Measurements from ENCODE around the gene HNRNPAB.
"Not testable (repeated sequence)": the region's sequence is repeated elsewhere in the genome, so short reads cannot be mapped to it uniquely, and the experiment has no call there.

Gene HNRNPAB

DNA sequence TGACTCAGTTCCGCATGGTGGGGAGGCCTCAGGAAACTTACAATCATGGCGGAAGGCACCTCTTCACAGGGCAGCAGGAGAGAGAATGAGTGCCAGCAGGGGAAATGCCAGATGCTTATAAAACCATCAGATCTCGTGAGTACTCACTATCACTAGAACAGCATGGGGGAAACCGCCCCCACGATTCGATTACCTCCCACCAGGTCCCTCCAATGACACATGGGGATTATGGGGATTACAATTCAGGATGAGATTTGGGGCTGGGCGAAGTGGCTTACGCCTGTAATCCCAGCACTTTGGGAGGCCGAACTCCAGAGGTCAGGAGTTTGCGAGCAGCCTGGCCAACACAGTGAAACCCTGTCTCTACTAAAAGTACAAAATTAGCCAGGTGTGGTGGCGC lies 6.2 kb upstream of the HNRNPAB start:
- not testable (repeated sequence) for DNase-seq

DNA sequence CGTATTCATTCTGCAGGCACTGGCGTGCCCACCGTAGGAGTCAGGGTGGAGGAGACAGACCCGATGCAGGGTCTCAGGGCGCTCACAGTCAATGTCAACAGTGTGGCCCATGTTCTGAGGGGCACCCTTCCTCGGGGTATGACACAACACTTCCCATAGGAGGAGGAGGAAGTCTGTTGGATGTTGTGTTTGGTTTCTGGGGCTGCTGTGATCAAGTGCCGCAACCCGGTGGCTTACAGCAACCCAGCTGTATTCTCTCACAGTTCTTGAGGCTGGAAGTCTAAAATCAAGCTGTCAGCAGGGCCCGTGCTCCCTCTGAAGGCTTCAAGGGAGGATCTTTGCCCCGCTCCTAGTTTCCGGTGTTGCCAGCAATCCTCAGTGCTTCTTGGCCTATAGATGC lies 5.6 kb upstream of the HNRNPAB start:
- no peak for DNase-seq

DNA sequence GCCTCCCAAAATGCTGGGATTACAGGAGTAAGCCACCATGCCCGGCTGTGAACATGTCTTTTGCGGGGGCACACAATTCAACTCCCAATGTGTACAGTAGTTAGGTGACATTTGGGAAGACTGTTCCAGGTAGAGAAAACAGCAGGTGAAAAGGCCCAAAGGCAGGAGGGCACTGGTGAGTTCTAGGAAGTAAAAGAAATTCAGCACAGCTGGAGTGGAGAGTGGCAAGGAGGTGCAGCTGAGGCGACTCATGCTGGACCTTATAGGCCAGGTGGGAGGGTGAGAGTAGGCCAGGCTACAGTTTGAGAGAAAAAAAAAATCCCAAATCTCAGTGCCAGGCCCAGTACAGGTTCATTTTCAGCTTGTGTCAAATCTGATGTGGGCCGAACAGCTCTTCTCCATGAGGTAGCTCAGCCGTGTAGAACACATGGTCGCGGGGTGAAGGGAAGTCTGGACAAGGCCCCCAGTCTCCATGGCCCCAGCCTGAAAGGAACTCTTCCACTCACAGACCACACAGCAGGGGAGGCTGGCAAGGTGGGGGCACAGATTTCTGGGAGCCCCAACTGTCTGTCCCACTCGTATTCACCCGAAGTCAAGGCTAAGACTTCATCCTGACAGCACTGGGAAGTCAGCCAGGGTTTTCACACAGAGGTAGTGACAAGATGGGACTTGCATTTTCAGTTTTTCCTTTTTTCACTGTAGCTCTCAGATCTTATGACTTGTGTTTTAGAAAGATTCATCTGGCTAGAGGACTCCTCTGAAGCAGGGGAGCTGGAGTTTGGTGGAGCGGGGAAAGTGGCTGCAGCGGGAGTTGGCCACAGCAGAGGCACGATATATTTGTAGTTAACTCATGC lies 4.5 kb upstream of the HNRNPAB start:
- DNase-seq: no peak

DNA sequence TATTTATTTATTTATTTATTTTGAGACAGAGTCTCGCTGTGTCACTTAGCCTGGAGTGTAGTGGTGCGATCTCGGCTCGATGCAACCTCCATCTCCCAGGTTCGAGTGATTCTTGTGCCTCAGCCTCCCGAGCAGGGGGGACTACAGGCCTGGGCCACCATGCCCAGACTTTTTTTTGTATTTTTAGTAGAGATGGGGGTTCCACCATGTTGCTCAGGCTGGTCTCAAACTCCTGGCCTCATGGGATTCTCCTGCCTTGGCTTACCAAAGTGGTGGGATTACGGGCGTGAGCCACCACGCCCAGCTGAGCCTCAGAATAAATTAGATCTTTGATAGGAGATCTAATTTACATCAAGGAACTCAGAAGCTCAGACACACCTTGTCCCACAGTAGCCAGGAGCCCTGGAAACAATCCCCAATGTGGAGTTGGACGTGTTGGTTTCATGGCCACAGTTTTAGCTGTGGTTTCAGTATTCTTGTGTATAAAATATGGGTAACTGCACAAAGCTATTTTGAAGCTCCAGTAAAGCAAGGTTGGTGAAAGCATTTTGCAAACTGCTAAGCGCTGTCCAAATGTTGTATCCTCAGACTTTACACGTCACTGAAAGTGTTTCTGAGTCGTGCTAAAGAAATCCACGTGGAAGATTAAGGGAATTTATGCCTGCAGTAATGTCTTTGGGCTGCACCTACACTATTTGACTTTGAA lies 3.0 kb upstream of the HNRNPAB start:
- no peak for DNase-seq

DNA sequence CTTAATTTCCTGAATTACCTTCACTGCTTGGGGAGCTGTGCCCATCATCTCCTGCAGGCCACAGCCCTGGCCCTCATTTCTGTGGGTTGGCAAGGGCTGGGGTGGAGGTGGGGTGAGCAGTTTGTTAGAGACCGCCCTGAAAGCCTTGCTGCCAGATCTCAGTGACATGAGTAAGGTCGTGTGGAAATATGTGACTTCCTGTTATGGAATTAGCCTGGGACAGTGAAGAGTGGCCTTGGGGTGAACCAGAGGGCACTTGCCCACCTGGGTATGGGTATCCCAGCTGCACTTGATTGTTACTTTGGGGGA lies 2.5 kb upstream of the HNRNPAB start:
- no peak for DNase-seq

DNA sequence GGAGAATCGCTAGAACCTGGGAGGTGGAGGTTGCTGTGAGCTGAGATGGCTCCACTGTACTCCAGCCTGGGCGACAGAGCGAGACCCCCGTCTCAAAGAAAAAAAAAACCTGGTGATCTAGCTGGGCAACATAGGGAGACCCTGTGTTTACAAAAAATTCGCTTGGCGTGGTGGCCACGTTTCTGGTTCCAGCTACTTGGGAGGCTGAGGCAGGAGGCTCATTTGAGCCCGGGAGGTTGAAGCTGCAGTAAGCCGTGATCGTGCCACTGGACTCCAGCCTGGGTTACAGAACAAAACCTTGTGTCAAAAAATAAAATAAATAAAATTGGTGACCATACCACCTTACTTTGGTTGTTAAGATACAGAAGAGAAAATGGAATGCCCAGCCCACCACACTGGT lies 1.8 kb upstream of the HNRNPAB start:
- DNase-seq: no peak

DNA sequence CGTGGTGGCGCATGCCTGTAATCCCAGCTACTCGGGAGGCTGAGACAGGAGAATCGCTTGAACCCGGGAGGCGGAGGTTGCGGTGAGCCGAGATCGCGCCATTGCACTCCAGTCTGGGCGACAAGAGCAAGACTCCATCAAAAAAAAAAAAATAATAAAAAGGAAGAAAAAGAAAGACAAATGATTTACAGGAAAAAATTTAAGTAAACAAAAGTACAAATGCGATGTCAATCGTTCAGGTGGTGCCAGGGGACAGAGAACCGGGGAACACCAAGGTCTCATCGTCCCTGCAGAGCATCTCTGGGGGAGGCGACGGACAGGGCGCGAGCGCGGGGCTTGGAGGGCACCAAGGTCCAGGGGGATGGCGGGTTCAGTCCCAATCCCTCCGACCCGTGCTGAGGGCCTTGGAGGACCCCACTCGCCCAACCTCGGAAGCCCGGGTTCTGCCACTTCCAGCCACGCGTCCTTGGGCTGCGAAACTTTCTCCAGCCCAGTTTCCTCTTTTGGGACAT lies 607 bp upstream of the HNRNPAB start:
- no peak for DNase-seq

DNA sequence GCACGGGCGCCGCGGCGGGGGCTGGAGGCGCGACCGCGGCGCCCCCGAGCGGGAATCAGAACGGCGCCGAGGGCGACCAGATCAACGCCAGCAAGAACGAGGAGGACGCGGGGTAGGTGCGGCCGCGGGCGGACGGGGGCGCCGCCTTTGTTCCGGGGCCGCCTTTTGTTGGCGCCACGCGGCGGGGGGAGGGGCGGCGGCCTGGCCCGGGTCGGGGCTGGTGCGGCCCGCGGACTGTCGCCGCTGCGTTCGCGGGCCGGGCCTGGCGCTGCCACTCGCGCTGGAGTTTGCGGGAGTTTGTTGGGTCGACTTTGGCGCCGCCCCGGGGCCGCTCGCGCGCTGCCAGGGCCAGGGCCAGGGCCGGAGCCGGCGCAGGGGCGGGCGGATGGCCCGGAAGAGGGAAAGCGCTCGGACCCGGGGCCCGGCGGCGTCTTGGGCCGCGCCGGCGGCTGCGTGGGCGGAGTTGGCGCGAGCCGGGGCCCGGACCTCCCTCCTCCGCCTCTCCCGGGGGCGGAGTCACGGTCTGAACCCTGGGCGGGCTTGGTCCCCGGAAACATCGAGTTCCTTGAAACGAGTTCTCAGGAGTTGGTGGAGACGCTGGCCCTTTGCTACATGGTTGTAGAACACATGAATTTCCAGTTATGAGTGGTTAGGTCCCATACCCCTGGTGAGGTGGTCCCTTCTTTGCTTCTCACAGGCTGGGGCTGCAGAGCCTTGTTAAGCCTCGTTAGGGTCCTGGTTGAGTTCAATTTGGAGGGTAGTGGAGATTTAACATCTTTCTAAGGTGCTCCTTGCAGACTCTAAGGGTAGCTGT lies 809 bp downstream of the HNRNPAB start:
- peak; percentile 88 for DNase-seq

DNA sequence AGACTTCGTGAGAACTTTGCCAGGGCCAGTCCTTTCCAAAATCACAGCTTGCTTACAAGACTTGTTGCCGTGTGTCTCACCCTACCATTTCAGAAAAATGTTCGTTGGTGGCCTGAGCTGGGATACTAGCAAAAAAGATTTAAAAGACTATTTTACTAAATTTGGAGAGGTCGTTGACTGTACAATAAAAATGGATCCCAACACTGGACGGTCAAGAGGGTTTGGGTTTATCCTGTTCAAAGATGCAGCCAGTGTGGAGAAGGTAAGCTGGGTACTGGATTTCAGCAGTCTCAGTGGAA lies 1.4 kb downstream of the HNRNPAB start:
- no peak for DNase-seq

DNA sequence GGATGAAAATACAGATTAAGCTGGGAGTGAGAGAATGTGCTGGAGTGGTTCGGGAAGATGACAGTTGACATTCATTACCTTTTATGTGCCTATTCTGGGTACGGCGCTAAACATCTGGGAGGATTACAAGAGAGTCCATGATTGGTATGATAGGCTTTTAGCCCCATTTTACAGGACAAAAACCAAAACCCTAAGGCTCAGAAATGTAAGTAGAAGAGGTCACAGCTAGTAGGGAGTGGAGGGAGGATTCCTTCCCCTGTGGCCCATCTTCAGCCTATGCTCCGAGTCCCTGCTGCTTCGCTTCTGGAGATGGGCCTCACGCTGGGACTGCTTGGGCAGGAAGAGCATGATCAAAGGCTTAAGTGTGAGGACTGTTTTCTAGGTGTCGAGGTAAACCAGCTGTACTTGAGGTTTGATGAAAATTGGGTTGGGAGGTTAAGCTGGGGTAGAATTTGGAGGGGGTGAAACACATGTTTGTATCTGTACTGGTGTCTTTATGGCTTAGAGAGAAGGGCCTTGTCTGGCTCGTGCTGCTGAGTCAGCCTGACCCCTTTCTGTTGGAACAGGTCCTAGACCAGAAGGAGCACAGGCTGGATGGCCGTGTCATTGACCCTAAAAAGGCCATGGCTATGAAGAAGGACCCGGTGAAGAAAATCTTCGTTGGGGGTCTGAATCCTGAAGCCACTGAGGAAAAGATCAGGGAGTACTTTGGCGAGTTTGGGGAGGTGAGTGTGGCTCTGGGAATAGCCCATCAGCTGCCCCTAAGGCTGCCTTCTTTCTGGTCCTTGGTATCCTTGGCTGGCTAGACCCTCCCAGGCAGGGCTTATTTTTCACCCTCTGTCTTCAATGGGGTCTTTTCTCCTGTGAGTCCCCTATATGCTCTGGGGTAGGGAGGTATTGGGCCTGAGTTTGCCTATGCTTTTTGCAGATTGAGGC lies 2.1 kb downstream of the HNRNPAB start:
- DNase-seq: no peak

DNA sequence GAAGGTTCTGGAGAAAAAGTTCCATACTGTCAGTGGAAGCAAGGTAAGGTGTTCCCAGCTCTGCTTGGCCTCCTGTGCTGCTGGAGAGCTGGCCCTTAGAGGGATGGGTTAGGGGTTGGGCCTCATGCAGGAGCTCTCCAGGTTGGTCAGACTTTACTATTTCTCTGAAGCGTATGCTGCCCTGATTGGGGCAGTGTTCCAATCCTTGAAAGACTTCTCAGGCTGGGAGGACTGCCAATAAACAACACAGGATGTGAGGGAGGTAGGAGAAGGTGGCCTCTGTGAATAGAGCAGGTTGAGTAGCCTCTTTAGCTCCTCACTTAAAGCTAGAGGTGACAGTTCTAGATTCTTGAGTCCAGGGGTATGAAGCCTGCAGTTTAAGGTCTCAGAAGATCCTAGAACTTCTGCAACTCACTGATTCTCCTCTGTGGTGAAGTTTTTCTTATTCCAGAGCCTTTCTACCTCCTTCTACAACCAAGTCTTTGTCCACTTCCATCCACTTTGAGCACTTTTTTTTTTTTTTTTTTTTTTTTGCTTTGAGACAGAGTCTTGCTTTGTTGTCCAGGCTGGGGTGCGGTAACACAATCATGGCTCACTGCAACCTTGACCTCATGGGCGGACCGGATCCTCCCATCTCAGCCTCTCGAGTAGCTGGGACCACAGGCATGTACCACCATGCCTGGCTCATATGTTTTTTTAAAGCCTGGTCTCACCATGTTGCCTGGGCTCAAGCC lies 3.0 kb downstream of the HNRNPAB start:
- DNase-seq: no peak

DNA sequence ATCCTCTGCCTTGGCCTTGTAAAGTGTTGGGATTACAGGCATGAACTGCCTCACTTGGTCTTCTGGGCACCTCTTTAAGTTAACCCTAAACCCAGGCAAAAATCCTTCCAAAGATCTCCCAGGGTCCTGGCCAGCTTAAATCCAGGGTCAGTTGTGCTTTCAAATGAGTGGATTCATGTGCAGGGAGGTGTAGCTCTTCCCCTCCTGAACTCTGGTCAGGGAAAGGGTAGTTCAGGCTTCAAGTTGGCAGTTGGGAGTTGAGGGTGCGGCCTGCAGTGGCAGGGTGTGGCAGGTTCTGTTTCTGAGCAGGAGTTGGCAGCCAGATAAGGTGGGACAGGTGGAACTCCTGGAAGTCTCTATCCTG lies 3.6 kb downstream of the HNRNPAB start:
- no peak for DNase-seq

DNA sequence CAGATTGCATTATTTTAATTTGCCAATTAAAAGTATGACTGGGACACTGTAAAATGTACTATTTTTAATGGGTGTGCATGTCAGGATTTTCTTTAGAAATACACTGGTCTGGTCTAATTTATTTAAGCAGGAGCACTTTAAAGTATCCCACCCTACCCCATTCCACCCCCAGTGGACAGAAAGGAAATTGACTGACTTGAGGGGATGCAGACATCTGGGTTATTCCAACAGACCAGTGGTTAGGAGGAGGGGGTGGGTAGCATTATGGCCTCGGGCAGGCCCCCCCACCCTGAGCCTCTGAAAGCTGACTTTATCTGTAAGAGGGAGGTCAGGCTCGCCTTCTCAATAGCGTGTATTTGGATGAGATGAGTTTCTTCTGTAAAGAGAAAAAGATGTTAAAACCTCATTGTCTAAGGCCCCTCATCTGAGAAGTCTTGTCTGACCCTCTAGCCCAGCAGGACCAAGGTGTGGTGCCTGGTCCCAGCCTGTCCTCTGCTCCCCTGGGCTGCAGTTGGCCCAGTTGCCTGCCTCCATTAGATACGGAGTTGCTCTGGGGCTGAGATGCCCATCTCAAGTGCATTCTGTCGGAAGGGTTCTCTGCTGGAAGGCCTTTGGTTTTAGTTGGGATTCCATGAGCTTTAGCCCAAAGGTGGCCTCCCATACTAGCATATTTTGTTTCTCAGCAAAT lies 4.4 kb downstream of the HNRNPAB start:
- no peak for DNase-seq

DNA sequence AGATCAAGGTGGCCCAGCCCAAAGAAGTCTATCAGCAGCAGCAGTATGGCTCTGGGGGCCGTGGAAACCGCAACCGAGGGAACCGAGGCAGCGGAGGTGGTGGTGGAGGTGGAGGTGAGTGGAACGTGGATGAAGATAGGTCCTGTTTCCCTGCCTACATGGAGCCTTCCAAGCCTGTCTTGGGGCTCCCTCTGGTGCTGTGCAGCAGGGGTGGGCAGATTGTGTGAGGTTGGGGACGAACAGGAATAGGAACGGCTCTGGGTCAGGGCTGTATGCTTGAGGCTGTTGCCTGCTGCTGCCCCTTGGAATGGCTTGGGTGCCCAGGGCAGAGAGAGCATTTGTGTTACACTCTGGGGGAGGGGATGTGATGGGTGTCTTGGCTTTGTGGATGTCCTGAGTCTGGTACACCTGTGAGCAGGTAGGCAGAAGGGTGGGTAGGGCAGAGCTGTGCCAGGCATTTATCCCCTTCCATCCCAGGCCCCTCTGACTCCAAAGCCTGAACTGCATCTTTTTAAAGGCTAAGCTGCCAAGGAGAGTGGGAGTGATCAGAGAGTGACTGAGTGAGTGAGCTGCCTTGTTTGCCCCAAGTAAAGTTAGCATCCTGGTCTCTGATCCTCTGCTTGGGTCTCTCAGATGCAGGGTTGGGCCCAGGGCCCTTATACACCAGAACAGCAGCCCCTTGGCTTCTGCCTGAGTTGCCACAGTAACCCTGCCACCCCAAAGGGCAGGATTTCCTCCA lies 5.2 kb downstream of the HNRNPAB start:
- no peak for DNase-seq

DNA sequence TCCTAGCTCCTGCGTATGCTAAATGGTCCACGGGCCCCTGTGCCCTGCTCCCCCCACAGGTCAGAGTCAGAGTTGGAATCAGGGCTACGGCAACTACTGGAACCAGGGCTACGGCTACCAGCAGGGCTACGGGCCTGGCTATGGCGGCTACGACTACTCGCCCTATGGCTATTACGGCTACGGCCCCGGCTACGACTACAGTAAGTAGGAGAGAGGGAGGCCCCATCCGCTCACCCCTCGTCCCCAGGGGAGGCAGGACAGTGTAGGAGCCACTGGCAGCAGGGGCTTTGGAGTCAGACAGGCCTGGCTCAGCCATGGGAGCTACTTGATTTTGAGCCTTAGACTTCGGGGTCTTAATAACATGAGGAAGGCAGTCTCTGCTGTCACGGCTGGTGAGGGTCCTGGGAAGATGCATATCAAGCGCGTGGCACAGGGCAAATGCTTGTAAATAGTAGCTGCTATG lies 5.8 kb downstream of the HNRNPAB start:
- no peak for DNase-seq

DNA sequence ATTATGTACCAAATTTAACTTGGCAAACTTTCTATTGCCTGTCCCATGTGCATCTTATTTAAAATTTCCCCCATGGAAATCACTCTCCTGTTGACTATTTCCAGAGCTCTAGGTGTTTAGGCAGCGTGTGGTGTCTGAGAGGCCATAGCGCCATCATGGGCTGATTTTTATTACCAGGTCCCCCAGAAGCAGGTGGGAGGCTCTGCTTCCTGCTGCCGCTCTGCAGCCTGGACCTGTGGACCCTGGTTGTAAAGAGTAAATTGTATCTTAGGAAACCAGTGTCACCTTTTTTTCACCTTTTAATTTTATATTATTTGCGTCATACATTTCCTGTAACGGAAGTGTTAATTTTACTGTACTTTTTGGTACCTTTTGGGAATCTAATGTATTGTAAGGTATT lies 6.4 kb downstream of the HNRNPAB start:
- no peak for DNase-seq

DNA sequence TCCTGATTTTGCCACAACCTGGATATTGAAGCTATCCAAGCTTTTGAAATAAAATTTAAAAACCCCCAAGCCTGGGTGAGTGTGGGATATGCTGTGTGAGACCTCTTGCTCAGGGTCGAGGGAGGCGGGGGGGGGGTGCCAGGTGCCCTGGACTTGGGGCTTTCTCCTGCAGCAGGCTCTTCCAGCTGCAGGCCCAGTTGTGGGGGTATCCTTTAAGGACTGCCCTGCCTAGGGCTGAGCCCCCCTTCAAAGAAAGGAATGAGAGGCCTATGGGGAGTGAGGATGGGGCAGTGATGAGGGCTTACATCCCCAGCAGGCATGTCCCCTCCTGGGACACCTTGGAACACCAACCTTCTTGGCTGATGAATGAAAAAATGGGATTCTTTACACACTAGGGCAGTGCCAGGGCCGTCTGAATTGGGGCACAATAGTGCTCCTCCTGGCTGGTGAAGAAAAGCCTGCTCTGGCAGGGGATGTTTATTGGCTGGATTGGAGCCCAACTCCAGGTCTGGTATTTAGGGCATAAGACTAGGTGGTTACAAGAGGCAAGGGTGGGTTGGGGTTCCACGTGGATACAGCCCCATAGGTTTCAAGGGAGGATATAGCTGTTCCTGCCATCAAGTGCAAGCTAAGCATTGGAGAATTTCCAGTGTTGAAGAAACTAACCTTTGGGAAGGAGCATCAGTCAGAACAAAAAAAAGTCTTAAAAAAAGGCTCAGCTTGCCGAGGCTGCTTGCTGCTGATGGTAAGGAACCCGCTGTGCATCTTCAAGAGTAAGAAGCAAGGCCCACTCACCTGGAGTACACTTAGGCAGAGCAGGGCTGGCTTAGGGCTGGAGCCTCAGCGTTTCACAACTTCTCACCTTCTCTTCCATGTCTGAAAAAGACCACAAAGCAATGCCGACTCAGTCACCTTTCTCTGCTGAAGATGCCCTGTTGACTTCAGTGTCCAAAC lies 7.0 kb downstream of the HNRNPAB start:
- DNase-seq: no peak

DNA sequence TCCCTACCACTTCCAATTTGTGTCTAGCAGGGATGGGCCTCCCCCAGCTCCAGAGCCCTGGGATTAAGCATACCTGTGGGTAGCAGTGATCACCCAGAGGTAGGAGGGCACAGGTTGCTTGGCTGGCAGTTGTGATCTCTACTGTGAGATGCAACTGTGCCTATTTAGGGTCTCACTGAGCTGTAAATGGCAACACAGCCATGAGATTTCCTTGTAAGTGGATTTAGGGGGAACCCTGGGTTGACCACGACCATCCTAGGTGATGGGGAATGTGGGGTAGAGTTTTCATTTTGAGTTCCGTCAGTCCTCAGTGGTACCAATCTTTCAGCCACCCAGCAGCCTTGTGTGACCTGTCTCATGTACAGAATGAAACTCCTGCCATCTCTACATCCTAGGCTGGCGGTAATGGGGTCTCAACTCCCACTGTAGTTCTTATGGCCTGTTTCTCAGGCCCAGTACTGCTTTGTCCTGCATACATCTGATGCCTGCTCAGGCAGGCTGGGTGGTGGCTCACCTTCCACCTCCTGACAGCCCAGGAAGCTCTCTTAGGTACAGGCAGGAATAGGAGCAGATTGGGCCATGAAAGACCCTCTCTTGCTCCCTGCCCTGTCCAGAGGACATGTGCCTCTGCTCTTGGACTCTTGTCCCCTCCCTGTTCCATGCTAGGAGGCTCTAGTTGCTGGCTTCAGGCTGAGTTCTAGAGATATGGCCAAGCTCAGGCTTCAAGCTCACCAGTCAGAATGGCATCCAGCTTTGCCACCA lies 8.1 kb downstream of the HNRNPAB start:
- no peak for DNase-seq
